UCSD-AML1 (cell line): ENCODE measurements around the gene FUS.

Source experiments
- DNase-seq: peaks from one replicate; lab custom pipeline; 2025; ENCODE audit not compliant: unreplicated experiment; lab: John Stamatoyannopoulos, UW

The FUS gene

DNA sequence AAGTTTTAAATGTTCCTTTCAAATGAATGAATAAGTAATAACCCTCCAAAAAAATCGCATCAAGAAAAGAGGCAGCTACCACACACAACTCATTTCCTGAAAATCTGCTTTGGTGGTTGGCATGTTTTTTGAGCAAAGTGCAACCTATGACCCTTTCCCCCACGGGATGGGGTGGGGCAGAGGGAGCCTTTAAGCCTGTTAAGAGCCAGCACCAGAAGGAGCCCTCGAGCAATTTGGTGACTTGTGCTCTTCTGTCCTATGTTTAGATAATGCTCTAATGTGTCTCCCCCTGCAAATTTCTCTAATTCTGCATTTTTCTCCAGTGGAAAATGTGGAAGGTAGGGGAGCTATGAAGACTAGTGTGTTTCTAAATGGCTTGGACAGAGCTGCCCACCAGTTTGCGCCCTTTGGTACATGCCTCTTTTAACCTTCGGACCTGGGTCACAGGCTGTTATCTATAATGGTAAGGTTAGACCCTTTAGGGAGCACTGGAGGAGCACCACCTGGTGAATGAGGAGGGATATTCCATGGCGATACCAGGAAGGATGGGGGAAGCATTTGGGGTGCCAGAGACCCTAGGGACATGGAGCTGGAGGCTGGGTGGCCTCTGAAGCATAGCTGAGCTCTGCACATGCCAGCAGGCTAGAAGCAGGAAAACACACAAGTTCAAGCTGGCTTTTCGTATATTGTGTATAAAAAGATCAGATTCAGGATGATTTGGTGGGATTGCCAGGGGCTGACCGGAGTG is 21.1 kb downstream of the FUS start:
- peak; percentile 37 for DNase-seq

DNA sequence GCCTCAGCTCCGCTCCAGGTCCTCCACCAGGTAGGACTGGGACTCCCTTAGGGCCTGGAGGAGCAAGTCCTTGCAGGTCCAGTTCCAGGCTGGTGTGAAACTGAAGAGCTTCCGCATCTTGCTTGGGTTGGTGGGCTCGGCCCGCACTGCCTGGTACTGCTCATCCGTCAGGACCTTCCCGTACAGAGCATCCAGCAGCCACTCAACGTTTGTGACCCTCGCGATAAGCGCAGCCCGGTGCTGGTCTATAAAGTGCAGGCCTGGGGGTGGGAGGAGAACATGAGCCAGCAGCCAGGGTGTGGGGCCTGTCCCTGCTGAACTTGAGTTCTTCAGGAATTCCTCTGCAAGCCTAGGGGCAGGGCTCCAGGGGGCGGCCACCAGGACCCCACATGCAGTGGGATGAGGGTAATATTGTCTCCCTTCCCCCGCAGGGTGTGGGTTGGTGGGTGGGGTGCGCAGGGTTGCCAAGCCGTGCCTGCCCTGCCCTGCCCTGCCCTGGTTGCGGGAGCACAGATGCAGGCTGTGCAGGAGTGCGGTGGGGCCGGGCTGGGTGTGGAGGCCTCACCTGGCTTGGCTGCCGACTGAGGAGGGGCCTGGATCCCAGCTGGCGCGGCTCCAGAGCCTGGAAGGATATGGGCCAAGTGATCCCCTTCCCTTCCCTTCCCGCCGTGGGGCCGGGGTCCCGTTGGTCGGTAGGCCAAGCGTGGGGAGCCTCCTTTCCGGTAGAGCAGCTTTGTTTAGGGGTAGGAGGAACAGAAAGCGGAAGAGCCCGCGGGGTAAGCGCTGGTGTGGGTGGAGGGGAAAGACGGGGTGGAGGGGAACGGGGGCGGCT is 21.9 kb downstream of the FUS start:
- peak; percentile 70 for DNase-seq

DNA sequence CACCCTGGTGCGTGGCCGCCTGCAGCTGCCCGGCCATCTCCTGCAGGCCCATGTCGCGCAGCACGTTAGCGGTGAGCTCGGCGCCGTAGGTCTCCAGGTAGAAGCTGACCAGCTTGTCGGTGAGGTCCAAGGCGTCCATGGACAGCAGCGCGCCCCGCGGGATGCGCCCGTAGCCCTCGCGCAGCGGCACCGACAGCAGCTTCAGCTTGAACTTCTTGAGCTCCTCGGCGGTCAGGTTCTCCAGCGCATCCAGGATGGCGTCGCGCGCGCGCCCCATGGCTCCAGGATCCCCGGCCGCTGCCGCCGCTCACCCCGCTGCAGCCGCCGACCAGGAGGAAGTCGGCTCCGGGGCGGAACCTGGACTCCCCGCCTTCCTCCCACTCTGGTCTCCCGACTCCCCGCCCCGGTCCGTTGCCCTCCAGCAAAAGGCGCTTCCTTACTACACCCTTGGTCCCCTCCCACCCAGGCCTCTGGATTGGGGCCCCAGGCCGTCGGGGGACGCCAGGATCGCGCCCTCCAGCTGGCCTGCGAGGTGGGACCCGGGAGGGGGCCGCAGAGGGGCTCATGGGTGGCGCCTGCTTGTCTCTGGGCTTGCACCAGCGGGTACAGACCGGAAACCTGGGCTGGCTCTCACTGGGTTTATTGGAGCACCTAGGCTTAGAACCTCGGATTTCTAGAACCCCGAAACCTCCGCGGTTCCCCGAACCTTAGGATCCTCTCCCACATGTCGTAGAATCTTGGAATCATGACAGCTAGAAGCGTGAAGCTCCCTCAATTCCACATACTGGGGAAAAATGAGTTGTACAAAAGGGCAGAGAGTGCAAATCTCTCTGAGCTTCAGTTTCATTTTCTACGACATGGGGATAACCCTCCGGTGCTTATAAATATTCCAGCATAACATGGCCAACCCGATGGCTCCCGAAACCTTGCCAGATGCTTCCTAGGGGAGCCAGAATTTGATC is 22.8 kb downstream of the FUS start, which contains the start of gene PYCARD:
Gene PYCARD (minus strand): TSS at position 347 of the 962 bp plus-strand sequence. CDS start 70 bp downstream, at position 277.
- DNase-seq: peak; percentile 73

DNA sequence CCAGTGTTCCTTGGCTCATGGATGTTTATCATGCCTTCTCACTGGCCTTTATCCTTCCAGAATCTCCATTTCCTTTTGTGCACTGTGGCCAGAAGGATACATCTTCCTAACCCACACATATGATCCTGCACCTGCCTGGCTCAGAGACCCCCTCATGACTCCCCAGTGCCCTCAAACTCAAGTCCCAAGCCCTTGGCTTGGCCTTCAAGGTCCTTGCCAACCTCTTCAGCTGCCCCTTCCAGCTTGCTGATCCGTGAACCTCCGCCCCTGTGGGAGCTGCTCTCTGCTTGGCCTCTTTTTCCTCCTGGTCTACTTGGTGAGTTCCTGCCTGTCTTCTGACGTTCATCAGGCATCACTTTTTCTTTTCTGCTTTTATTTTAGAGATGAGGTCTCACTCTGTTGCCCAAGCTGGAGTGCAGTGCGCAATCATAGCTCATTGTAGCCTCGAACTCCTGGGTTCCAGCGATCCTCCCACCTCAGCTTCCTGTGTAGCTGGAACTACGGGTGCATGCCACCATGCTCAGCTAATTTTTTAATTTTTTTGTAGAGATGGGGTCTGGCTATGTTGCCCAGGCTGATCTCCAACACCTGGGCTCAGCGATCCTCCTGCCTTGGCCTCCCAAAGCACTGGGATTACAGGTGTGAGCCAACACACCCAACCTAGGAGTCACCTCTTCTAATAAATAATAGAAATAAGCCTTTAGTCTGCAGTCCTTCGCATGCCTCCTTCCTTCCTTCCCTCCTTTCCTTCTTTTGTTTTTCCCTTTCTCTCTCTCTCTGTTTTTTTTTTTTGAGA is 25.1 kb downstream of the FUS start:
- no peak for DNase-seq

DNA sequence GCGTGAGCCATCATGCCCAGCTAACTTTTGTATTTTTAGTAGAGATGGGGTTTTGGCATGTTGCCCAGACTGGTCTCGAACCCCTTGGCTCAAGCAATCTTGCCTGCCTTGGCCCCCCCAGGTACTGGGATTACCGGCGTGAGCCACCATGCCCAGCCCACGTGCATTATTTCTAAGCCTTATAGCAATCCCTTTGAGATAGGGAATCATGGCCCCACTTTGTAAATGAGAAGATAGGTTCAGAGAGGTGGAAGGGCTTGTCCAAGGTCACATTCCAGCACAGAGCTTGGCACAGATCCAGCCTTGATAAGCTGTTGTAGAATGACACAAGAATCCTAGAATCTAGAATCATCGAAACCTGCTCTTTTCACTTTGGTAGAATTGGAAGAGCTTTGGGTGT is 26.8 kb downstream of the FUS start:
- DNase-seq: no peak

- DNase-seq: no peak
These were observed 33.4 kb downstream of the FUS start for GRCh38 chr16:31213342-31213741.

DNA sequence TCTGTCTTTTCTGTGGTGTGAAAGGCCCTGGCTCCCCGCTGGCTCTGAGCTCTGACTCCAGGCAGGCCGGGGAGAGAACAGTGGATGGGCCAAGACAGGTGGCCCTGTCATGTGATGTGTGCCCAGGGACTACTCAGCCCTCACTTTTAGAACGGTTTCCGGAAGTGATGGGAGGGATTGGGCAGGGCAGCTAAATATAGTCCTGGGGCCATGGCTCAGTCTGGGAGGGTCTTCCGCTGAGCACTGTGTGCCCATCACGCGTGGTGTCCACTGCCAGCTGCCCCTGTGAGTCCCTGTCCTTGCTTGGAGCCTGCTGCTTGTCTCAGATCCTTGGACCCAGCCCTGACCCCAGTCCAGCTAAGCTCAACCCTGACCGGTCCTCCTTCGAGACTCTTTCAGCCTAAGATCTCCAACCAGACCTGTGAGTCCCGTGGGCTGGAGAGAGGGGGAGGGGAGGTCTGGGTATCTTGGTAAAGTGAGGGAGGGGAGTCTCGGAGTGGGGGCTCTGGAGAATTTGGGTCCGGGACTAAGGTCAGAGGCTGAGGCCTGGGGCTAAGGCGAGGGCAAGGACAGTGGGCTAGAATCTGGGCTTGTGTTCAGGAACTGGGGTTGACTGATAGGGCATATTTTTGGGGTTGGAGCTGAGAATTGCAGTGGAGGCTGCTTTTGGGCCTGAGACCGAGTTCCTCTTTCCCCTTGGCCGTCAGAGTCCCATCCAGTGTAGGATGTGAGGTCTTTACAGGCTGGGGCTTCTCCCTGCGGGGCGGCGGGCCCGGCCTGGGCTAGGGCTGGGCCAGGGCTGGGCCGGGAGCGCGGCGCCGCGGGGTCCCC is 34.2 kb downstream of the FUS start, which contains the start of gene TRIM72:
Gene TRIM72 (plus strand): TSS at position 243 of the 831 bp plus-strand sequence. CDS start 620 bp downstream, outside the sequence.
- DNase-seq: no peak

- no peak for DNase-seq
These were observed 34.9 kb downstream of the FUS start for GRCh38 chr16:31214708-31215286.

DNA sequence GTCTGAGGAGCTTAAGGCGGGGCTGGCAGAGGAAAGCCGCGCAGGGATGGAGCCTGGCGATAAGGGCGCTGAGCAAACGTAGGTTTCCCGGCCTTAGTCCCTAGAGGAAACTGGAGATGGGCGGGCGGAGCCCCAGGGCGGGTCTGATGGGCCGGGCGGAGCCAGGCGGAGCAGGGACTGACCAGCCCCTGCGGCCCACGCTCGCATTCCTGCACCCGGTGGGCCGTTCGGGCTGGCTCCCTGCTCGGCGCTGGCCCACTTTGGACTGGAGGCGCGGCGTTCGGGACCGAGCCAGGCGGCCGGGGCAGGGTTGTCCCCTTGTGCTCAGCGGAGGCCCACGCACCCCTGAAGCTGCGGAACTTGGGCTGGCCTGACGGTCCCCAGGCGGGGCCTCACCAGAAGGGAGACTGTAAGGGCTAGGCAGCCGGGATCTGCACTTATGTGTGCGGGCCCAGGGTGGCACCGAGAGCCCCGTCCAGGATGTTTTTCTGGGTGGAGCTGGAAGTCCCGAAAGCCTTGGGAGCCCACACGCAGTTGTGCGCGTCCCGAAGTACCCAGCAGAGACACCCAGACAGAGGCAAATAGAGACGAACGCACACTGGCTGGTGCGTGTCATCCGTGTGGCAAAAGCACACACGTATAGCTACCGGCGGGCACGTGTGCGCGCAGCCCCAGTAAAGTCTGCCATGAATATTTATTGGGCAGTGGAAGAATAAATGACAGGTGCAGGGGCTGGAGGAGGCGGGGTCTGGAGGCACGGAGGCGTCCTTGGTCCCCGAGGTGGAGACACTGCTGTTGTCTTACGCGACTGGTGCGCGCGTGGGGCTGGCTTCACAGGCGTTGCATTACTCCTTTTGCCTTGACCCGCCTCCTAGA is 35.6 kb downstream of the FUS start:
- no peak for DNase-seq

DNA sequence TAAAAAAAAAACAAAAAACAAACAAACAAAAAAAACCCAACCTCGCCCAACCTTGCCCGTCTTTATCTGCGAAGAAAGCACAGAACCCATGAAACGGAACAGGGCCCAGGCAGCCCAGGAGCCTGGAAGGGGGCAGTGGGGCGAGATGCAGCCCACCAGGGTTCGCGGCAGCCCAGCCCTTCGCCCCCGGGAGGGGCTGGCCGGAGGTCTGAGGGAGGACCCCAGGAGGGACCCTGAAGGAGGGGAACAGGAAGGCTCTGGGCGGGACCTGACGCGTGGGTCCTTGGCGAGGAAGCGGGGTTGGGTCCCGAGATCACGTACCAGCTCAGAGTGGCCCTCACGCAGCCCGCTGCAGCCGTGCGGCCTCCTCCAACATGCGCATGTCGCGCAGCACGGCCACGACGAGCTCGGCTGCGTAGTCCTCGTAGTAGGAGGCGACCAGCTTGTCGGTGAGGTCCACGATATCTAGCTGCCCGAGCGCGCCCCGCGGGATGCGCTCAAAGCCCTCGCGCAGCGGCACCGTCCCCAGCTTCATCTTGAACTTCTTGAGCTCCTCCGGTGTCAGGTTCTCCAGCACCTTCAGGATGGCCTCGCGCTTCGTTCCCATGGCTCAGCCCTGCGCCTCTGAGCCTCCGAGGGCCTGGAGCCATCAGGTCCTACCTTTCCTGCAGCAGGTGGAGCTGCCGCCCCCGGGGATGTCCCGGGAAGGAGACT is 36.6 kb downstream of the FUS start, which contains the start of gene PYDC1:
Gene PYDC1 (minus strand): TSS at position 714 of the 714 bp plus-strand sequence. CDS start 107 bp downstream, at position 607.
- DNase-seq: no peak

- DNase-seq: no peak
These were observed 37.2 kb downstream of the FUS start for GRCh38 chr16:31217136-31217530.

DNA sequence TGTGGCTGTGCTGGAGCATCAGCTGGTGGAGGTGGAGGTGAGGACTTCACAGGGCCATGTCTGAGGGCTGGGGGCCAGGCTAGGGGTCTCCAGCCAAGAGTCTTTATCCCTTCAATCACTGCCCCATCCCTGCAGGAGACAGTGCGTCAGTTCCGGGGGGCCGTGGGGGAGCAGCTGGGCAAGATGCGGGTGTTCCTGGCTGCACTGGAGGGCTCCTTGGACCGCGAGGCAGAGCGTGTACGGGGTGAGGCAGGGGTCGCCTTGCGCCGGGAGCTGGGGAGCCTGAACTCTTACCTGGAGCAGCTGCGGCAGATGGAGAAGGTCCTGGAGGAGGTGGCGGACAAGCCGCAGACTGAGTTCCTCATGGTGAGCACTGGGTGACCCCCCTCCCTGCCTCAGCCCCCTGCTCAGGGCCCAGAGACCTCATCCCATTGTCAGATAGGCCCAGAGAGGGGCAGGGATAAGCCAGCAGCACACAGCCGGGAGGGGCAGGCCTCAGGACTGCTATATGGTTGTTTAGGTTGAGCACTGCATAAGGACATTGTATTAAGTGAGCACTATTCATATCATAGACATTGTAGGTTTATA is 39.3 kb downstream of the FUS start:
- no peak for DNase-seq

DNA sequence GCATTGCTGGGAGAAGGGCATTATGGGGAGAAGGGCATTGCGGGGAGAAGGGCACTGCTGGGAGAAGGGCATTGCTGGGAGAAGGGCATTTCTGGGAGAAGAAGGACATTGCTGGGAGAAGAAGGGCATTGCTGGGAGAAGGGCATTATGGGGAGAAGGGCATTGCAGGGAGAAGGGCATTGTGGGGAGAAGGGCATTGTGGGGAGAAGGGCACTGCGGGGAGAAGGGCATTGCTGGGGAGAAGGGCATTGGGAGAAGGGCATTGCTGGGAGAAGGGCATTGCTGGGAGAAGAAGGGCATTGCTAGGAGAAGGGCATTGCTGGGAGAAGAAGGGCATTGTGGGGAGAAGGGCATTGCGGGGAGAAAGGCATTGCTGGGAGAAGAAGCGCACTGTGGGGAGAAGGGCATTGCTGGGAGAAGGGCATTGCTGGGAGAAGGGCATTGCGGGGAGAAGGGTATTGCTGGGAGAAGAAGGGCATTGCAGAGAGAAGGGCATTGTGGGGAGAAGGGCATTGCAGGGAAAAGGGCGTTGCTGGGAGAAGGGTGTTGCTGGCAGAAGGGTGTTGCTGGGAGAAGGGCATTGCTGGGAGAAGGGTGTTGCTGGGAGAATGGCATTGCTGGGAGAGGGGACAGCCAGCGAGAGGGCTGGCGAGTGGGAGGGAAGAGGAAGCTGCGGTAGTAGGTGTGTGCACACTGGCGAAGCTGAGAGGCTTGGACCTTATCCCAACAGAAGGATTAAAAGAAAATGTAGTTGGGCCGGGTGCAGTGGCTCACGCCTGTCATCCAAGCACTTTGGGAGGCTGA is 41.6 kb downstream of the FUS start:
- no peak for DNase-seq

- DNase-seq: no peak
These were observed 43.1 kb downstream of the FUS start for GRCh38 chr16:31223044-31223443.

DNA sequence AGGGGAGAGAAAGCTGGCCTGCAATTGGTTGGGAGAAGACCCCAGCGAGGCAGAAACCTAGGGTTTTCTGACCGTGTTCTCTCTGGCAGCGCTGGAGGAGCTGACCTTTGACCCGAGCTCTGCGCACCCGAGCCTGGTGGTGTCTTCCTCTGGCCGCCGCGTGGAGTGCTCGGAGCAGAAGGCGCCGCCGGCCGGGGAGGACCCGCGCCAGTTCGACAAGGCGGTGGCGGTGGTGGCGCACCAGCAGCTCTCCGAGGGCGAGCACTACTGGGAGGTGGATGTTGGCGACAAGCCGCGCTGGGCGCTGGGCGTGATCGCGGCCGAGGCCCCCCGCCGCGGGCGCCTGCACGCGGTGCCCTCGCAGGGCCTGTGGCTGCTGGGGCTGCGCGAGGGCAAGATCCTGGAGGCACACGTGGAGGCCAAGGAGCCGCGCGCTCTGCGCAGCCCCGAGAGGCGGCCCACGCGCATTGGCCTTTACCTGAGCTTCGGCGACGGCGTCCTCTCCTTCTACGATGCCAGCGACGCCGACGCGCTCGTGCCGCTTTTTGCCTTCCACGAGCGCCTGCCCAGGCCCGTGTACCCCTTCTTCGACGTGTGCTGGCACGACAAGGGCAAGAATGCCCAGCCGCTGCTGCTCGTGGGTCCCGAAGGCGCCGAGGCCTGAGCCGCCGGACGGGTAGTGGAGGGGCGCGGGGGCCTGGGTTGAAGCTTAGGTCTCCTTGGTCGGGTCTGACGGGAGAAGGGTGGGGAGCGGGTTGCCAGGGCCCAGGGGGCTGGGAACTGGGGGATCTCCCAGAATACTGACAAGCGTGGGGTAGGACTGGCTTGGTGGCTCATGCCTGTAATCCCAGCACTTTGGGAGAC is 44.4 kb downstream of the FUS start:
- DNase-seq: no peak
